Spinal cord (tissue), 10 donors: ENCODE measurements around the gene KIAA0825. TPM values are rescaled to one million over a fixed set of nuclear protein-coding genes. Genes with fewer than 3 reads are reported as not detected.

ENCODE experiments used
- DNase-seq, 6 donors: peaks; one replicate each; pipeline versions ENCODE4 v3.0.0 to v3.0.0-alpha.2; 2013 to 2015; ENCODE audit warnings: low spot score in 6 of 6, low read depth in 4 of 6
- H3K27ac ChIP-seq: one replicate; pipeline ENCODE4 v1.5.1; 2013; ENCODE audit warnings: low read depth, low read length, control low read depth
- H3K27me3 ChIP-seq: one replicate; pipeline ENCODE4 v1.6.1; 2013; ENCODE audit warnings: low read length; ENCODE audit not compliant: control insufficient read depth, insufficient read depth
- H3K36me3 ChIP-seq: one replicate; pipeline ENCODE4 v1.6.1; 2013; ENCODE audit warnings: low read length; ENCODE audit not compliant: control insufficient read depth, insufficient read depth
- H3K4me1 ChIP-seq: one replicate; pipeline ENCODE4 v1.6.1; 2013; ENCODE audit warnings: low read length; ENCODE audit not compliant: control insufficient read depth, insufficient read depth
- H3K4me3 ChIP-seq: one replicate; pipeline ENCODE4 v1.5.1; 2013; ENCODE audit warnings: low read depth, low read length, control low read depth
- H3K9me3 ChIP-seq: one replicate; pipeline ENCODE4 v1.6.1; 2013; ENCODE audit warnings: low read length; ENCODE audit not compliant: control insufficient read depth, insufficient read depth
- WGBS: methylation state at CpG from one replicate; pipeline ENCODE4 v1.1.5; 2013; ENCODE audit warnings: missing lambda C conversion rate; ENCODE audit not compliant: insufficient coverage; 5-methylcytosine and 5-hydroxymethylcytosine counted together
- polyA plus RNA-seq, 2 donors: library from polyadenylated mRNA; unstranded; fragments of 120-200 nt; gene quantifications; one replicate each; pipeline ENCODE4 v1.2.1, GENCODE V29; 2013; ENCODE audit not compliant: insufficient read length in 2 of 2
- total RNA-seq, 2 donors: library from RNA; depleted of rRNA in 1 of 2; stranded (reverse); fragments of 120-200 nt in 1 of 2; fragments of >200 nt in 1 of 2; gene quantifications; one replicate each; pipeline versions ENCODE4 v1.2.3 to v1.2.4, GENCODE V29; 2013 to 2014
- donor health status: healthy.

The KIAA0825 gene
- total and polyA plus RNA-seq, 4 donors, result 2.9 to 20.9 (median 8.4) TPM

DNA sequence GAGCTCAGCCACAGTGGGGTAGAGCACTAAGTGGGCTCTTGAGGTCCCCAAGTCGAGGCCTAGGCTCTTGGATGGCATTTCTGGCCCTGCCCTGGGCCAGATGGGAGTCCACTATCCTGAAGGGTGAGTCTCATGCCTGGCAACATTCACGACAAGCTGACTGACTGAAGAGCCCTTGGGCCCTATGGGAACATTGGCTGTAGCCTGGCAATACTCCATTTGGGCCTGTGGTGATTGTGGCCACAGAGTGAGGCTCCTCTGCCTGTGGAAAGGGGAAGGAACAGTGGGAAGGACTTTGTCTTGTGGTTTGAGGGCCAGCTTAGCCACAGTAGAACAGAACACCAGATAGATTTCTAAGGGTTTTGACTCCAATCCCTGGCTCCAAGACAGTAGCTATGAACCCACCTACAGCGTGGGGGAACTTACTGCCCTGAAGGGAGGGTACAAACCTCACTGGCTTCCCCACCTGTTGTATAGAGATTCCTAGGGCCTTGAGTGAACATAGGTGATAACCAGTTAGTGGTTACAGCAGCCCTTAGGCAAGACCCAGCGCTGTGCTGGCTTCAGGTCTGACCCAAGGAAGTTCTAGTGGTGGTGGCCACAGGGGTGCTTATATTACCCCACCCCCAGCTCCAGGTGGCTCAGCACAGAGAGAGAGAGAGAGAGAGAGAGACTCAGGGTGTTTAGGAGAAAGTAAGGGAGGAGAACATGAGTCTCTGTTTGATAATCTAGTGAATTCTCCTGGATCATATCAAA, 72.4 kb downstream of the KIAA0825 start:
- DNase-seq, result no peak
- Histone ChIP-seq H3K36me3 (no peaks in the 10 kb centered on the region), H3K4me1 (peaks cover 5% of the 10 kb centered on the region), H3K4me3 (no peak overlapping the region), H3K27me3 (no peaks in the 10 kb centered on the region), H3K9me3 (peaks cover 9% of the 10 kb centered on the region), H3K27ac (no peak overlapping the region)
- 97% methylated on average over 3 of the region's 4 CpGs for WGBS

DNA sequence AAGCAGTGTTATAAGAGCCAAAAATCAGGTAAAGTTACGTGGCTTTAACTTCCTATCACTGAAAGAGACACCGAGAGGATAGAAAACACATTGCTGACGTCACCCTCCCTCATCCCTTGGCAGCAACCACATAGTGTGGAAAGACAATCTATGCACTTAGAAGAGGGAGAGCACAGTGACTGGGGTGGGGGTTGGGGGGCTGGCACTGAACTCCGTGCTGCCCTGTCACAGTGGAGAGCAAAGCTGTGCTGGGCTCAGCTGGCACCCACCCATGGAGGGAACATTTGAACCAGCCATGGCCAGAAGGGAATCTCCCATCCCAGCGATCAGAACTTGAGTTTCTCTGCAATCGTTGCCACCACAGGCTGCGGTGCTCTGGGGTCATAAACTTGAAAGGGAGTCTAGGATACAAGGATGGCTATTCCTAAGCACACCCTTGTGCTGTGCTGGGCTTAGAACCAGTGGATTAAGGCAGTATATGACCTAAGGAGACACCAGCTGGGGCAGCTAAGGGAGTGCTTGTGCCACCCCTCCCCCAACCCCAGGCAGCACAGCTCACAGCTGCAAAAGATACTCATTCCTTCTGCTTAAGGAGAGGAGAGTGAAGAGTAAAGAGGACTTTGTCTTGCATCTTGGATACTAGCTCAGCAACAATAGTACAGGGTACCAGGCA, 73.4 kb downstream of the KIAA0825 start:
- 68% methylated on average over 4 of the region's 7 CpGs for WGBS
- Histone ChIP-seq H3K4me3 (no peak overlapping the region), H3K27ac (peak overlapping the region; percentile 5), H3K9me3 (peaks cover 8% of the 10 kb centered on the region), H3K4me1 (peaks cover 5% of the 10 kb centered on the region), H3K27me3 (no peaks in the 10 kb centered on the region), H3K36me3 (no peaks in the 10 kb centered on the region)
- DNase-seq, result peak in 1 of 6 donors; percentile 3

DNA sequence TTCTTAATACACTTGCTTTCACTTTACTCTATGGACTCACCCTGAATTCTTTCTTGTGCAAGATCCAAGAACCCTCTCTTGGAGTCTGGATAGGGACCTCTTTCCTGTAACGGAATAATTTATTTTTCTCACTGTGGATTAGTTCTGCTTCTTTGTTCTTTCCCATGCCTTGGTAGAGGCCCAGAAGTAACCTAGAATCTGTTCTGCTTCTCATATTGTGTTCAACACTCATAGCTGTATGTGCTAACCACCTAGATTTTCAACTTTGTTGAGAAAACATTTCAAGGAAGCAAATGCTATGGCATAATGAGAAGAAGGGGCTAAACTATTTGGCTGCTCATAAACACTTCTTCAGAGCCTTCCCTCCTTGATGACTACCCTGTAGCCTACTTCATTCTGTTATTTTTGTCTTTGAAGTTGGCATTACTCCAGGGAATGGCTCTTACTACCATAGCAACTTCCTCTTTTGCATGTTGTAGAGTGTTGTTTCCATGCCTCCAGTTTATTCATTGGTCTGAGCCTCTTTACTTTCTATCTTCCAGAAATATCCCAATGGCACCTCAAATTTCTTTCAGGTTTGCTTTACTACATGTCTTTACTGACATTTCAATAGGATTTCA, 74.3 kb downstream of the KIAA0825 start:
- Histone ChIP-seq H3K27me3 (no peaks in the 10 kb centered on the region), H3K9me3 (peaks cover 14% of the 10 kb centered on the region), H3K4me3 (no peak overlapping the region), H3K4me1 (peaks cover 5% of the 10 kb centered on the region), H3K36me3 (no peaks in the 10 kb centered on the region), H3K27ac (peak overlapping the region; percentile 5)
- peak in 1 of 6 donors; percentile 32 for DNase-seq
- no CpG with 5 or more reads among the region's 1 CpG for WGBS

DNA sequence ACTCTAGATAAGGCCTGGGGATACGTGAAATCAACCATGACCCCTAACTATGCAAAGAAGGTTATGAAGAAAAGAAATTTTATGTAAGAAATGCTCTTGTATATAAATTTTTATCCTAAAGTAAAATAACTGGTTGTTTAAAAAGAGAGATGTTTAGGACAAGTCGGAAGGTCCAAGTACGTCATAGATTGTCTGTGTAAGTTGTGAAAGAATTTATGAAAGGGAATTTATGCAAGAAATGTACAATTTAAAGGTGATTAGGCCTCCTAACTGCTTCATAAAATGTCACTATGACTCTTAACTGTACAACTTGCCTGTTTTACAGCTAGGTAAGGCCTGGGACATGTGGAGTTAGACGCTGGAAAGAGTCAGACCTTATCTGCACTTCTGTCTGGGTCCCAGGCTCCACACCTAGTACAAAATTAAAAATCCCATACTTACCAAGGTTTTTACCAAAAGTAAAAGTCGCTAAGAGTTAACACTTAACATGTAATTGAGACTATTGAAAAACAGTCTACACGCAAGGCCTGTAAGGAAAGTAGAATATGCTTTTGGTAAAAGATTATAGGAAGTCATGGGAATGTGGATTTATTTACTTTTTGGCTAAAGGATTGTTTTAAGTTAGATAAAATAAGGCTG, 77.4 kb downstream of the KIAA0825 start:
- H3K4me3 ChIP-seq, result no peak overlapping the region
- H3K36me3 ChIP-seq, result no peaks in the 10 kb centered on the region
- peaks cover 14% of the 10 kb centered on the region for H3K9me3 ChIP-seq
- no peak for DNase-seq
- WGBS, result no CpG with 5 or more reads among the region's 6 CpGs
- no peaks in the 10 kb centered on the region for H3K27me3 ChIP-seq
- no peak overlapping the region for H3K27ac ChIP-seq
- H3K4me1 ChIP-seq, result peaks cover 5% of the 10 kb centered on the region

DNA sequence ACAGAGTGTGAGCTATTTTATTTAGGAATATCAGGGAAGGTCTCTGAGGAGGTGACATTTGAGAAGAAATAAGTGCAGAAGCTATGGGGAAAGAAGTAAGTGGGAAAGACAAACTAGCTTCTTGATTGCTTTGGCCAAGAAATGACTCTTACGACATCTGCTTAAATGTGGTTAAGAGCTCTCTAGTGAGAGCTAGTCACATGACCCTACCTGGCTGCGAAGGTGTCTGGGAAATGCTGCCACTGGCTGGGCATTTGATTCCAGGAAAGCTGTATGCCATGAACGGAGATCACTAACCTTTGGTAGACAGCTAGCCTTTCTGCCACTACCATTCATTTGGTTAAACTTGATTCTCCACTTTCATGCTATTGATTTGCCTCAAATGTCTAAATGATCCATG, 80.1 kb downstream of the KIAA0825 start:
- Histone ChIP-seq H3K4me3 (no peak overlapping the region), H3K36me3 (no peaks in the 10 kb centered on the region), H3K27ac (no peak overlapping the region), H3K9me3 (peaks cover 14% of the 10 kb centered on the region), H3K4me1 (no peaks in the 10 kb centered on the region), H3K27me3 (no peaks in the 10 kb centered on the region)
- WGBS, result 96% methylated on average over 3 of the region's 3 CpGs
- no peak for DNase-seq

DNA sequence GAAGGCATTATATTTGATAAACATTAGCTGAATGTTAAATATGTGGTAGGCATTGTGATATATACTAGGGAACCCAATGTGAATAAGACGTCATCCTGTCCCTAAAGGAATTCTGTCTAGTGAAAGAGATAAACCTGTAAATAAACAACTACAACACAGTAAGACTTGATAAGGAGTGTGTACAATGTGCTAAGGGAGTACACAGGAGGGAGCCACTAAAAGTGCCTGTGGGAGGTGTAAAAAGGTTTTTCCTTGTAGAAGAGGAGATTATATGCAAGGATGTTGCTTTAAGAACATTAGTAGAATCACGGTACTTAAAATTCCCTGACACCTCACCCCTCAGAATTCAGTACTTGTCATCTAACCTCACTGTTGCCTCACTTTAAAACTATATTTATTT, 91.7 kb downstream of the KIAA0825 start:
- Histone ChIP-seq H3K4me1 (no peaks in the 10 kb centered on the region), H3K27ac (no peak overlapping the region), H3K36me3 (no peaks in the 10 kb centered on the region), H3K27me3 (no peaks in the 10 kb centered on the region), H3K4me3 (no peak overlapping the region), H3K9me3 (no peaks in the 10 kb centered on the region)
- no peak for DNase-seq
- WGBS, result no CpG with 5 or more reads among the region's 2 CpGs

DNA sequence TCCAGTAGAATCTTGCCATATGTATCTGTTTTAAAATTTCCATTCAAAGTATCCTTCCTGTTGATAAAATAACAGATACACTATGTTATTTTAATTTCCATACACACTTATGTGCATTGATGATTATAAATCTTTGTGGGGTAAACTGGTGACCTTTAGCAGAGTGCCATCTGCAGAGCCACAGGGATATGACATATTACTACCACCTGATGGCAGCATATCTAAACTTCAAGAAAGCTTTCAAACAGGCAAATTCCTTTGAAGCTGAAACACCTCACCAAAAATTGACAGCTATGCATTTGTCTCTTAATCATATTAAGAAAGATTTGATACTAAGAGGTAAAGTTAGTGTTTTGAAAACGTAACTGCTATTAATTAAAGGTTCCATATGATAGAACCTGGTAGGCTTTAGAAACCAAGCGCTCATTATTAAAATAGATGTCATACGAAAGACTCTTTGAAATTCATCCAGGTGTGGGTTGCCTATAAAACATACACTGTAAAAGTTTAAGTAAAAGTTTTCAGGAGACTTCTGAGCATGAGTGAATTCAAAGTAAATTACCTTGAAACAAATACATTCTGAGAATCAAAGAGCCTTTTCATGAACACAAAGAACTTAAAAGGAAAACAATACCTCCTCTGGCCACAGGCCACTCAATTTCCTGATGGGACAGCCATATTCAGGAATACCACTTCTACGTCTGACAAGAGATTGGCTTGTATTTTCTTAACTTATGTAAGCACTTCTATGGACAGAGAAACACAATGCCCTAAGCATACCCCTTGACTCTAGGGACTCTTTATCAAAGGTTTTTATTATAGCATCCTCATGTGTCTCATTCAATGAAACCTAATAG, 93.3 kb downstream of the KIAA0825 start:
- no peaks in the 10 kb centered on the region for H3K27me3 ChIP-seq
- DNase-seq, result peak in 2 of 6 donors; percentile 41 to 61
- no peaks in the 10 kb centered on the region for H3K4me1 ChIP-seq
- H3K36me3 ChIP-seq, result no peaks in the 10 kb centered on the region
- no peak overlapping the region for H3K27ac ChIP-seq
- H3K4me3 ChIP-seq, result no peak overlapping the region
- no peaks in the 10 kb centered on the region for H3K9me3 ChIP-seq
- 100% methylated on average over 1 of the region's 4 CpGs for WGBS

DNA sequence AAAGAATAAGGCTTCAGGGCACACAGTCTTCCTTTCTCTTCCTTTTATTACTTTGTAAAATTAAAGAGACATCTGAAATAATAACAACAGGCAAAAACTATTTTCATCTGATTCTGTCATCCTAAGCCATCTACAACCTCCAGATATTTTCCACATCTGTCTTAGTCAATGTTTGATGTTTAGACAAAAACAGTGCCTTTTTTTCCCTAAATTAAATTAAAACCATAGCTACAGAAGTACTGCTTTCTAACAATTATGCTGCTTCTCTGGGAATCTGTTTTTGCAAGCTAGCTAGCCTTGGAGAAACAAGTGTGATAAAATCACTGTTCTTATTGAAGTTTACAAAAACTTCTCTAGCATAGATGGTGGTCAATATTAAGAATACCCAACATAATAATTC, 95.4 kb downstream of the KIAA0825 start:
- DNase-seq, result no peak
- Histone ChIP-seq H3K36me3 (no peaks in the 10 kb centered on the region), H3K27me3 (no peaks in the 10 kb centered on the region), H3K4me1 (no peaks in the 10 kb centered on the region), H3K4me3 (no peak overlapping the region), H3K9me3 (no peaks in the 10 kb centered on the region), H3K27ac (no peak overlapping the region)

DNA sequence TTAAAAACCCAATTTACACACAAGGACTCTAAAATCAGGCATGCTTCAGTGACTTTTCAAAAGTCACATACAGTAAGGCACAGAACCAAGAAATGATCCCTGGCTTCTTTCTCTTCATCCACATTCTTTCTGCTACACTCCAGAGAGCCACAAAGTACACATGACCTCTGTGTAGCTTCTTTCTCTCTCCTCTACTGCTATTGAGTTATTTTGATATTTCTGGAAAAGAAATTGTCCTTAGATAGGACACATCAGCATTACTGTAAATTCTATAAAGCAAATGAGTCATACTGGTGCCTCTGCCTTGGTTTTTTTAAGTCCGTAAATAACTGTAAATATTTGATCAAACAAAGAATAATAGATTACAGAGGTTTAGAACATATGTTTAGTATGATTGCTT, 96.3 kb downstream of the KIAA0825 start:
- WGBS, result no CpG with 5 or more reads among the region's 1 CpG
- Histone ChIP-seq H3K27me3 (no peaks in the 10 kb centered on the region), H3K27ac (no peak overlapping the region), H3K36me3 (no peaks in the 10 kb centered on the region), H3K4me1 (no peaks in the 10 kb centered on the region), H3K9me3 (no peaks in the 10 kb centered on the region), H3K4me3 (no peak overlapping the region)
- DNase-seq, result no peak
